Colonic mucosa (tissue), 4 donors: Measurements from ENCODE around the gene CSTF2T. TPM values are rescaled to one million over a fixed set of nuclear protein-coding genes. Genes with fewer than 3 reads are reported as not detected.

Source experiments
- DNase-seq: peaks from one replicate; pipeline ENCODE4 v3.0.0-alpha.2; 2020
- H3K27ac ChIP-seq: fragments of 200-600 bp; one replicate; pipeline ENCODE4 v1.8.0; 2021
- H3K27me3 ChIP-seq: fragments of 200-600 bp; one replicate; pipeline ENCODE4 v1.8.0; 2021
- H3K36me3 ChIP-seq: fragments of 200-600 bp; one replicate; pipeline ENCODE4 v1.8.0; 2021
- H3K4me1 ChIP-seq: fragments of 200-600 bp; one replicate; pipeline ENCODE4 v1.8.0; 2021; ENCODE audit warnings: mild to moderate bottlenecking
- H3K4me3 ChIP-seq: fragments of 200-600 bp; one replicate; pipeline ENCODE4 v1.8.0; 2021
- H3K9ac ChIP-seq, 2 donors: one replicate each; pipeline ENCODE4 v1.7.0; 2013; ENCODE audit warnings: control low read depth in 2 of 2, low read depth in 2 of 2, low read length in 2 of 2
- H3K9me3 ChIP-seq: fragments of 200-600 bp; one replicate; pipeline ENCODE4 v1.8.0; 2021
- intact Hi-C: fragments of 100-400 bp; cut with DNase I; formaldehyde crosslinking; loops from one replicate; pipeline ENCODE4 v1.14.1; 2022
- total RNA-seq, 2 donors: library from RNA; stranded (reverse); fragmentation: NEBNext Ultra II Directional in 1 of 2; extraction: Animal tissue kit (Norgen Biotek cat#: 25700) in 1 of 2; gene quantifications; one replicate each; pipeline ENCODE4 v1.2.1, GENCODE V29; 2021
- TF ChIP-seq, protein P1 (sequence below): fragments of 200-600 bp; IDR thresholded peaks from one replicate; pipeline ENCODE4 v1.8.0; 2022; ENCODE audit warnings: antibody characterized with exemption, mild to moderate bottlenecking
- donor health status: healthy.
- donor health status: DM: no; HTN: no; CAD: no.
- donor health status: DM: no; HTN: no; CAD: no.

The CSTF2T gene
- total RNA-seq, 2 donors from 2014 or later: 14.5 to 21.1 TPM

DNA sequence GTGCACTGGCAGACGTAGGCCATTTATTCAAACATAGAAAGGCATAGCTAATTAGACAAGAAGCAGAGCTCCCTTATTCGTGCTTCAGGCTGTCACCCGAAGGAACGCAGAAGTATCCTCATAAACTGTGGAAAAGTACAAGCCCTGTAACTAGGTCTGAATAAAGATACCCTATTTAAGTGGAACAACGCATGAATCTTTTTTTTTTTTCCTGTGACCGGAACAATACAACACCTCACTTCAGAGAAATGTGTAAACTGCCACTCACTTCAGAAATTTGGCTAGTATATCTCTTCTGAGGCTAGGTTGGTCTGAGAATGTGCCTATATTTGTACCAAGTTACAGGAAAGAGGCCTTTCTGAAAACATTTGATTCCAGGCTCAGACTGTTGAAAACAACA lies 8.0 kb upstream of the CSTF2T start:
- intact Hi-C loops: no loop called here
- Histone ChIP-seq H3K4me1 (no peaks in the 10 kb centered on the region), H3K27me3 (no peaks in the 10 kb centered on the region), H3K9me3 (no peaks in the 10 kb centered on the region), H3K27ac (no peak overlapping the region), H3K4me3 (no peak overlapping the region), H3K9ac (no peak overlapping the region), H3K36me3 (no peaks in the 10 kb centered on the region)
- no peak for DNase-seq
- TF ChIP-seq, protein P1, sequence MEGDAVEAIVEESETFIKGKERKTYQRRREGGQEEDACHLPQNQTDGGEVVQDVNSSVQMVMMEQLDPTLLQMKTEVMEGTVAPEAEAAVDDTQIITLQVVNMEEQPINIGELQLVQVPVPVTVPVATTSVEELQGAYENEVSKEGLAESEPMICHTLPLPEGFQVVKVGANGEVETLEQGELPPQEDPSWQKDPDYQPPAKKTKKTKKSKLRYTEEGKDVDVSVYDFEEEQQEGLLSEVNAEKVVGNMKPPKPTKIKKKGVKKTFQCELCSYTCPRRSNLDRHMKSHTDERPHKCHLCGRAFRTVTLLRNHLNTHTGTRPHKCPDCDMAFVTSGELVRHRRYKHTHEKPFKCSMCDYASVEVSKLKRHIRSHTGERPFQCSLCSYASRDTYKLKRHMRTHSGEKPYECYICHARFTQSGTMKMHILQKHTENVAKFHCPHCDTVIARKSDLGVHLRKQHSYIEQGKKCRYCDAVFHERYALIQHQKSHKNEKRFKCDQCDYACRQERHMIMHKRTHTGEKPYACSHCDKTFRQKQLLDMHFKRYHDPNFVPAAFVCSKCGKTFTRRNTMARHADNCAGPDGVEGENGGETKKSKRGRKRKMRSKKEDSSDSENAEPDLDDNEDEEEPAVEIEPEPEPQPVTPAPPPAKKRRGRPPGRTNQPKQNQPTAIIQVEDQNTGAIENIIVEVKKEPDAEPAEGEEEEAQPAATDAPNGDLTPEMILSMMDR: no peak

DNA sequence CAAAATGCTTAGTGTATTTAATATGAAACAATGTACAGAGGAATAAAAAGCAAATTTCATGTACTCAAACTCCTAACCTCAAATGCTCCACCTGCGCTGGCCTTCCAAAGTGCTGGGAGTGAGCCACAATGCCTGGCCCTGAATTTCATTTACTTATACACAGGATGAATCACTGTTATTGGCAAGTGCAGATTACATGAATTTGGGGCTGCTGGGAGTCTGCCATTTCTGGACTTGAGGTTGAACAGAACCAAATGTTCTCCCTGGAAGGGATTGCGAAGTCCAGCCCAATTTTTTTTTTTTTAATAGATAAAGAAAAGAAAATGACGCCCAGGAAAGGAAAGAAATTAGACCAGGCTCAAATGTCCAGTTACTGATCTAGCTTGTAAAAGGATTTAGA lies 6.8 kb upstream of the CSTF2T start:
- DNase-seq: peak; percentile 45

DNA sequence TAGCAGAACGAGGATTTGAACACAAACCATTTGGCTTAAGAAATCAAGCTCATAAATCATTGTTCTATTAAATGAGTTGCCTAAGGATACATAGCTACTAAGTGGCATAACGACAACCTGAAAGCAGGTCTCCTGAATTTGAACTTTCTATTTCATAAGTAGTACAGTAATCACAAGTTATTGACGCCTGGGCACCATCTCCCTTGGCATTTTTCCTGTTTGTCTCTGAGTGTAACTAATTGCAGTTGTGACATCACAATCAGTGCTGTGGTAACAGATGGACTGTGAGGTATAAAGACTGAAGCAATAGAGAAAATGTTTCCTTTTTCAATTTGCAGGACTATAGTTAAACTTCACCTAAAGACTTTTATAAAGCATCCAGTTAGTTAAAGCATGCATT lies 6.4 kb upstream of the CSTF2T start:
- TF ChIP-seq, protein P1: no peak
- Histone ChIP-seq H3K4me1 (no peaks in the 10 kb centered on the region), H3K9ac (no peak overlapping the region), H3K4me3 (no peak overlapping the region), H3K27ac (no peak overlapping the region), H3K9me3 (no peaks in the 10 kb centered on the region), H3K27me3 (no peaks in the 10 kb centered on the region), H3K36me3 (no peaks in the 10 kb centered on the region)
- intact Hi-C loops: no loop called here
- no peak for DNase-seq

More for the DNA sequence above, 6.8 kb upstream of the CSTF2T start:
- Histone ChIP-seq H3K9ac (no peak overlapping the region), H3K4me3 (no peak overlapping the region), H3K27ac (no peak overlapping the region), H3K27me3 (no peaks in the 10 kb centered on the region), H3K36me3 (no peaks in the 10 kb centered on the region), H3K4me1 (no peaks in the 10 kb centered on the region), H3K9me3 (no peaks in the 10 kb centered on the region)
- TF ChIP-seq, protein P1: no peak
- intact Hi-C loops: no loop called here

DNA sequence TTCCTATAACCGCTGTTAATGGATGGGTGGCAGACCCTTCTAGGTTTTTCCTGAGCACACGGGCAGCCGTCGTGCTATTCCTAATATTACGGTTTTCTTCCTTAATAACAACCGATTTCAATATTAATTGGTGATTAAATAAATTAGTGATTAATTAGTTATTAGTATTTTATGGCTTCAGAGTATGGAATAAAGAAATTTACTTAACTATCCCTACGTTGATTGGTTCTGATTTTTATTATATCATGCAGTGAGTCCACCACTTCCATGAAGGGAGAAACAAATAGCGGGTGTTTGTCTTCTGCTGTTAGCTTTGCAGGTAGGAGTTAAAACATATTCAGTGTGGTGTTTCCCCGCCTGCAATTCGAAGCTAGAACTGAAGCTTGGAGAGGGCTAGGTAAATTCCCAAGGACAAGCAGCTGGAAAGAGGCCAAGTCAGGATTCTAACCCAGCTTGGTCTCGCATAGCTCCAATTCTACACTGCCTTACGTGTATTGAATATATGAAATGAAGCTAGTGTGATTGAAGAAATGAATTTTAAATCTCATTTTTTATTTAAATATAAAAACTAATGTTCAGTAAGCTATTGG lies 928 bp upstream of the CSTF2T start:
- Histone ChIP-seq H3K27me3 (no peaks in the 10 kb centered on the region), H3K9ac (peak overlapping the region in 1 of 2 donors; percentile 91), H3K36me3 (no peaks in the 10 kb centered on the region), H3K4me3 (peak overlapping the region; percentile 64), H3K4me1 (peaks cover 7% of the 10 kb centered on the region), H3K27ac (peak overlapping the region; percentile 79), H3K9me3 (no peaks in the 10 kb centered on the region)
- intact Hi-C loops: no loop called here
- peak; percentile 40 for DNase-seq
- TF ChIP-seq, protein P1: no peak

DNA sequence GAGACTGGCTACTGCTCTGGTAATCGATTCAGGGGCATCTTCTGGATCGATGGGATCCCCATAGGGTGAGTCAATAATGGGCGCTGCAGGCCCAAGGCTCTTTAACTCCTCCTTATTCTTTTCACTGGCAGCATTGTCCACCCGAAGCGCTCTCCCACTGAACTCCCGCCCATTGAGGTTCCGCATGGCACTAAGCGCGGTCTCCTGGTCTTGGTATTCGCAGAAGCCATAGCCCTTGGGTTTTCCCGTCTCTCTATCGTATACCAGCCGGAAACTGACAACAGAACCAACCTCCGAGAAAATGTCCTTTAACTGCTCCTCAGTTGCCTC lies 285 bp downstream of the CSTF2T start:
- H3K27me3 ChIP-seq: no peaks in the 10 kb centered on the region
- peaks cover 7% of the 10 kb centered on the region for H3K4me1 ChIP-seq

More for the DNA sequence above, 285 bp downstream of the CSTF2T start:
- H3K9me3 ChIP-seq: no peaks in the 10 kb centered on the region
- H3K36me3 ChIP-seq: no peaks in the 10 kb centered on the region
- intact Hi-C loops: no loop called here
- H3K4me3 ChIP-seq: peak overlapping the region; percentile 64
- H3K27ac ChIP-seq: peak overlapping the region; percentile 79
- TF ChIP-seq, protein P1: no peak
- DNase-seq: no peak
- H3K9ac ChIP-seq: peak overlapping the region; percentile 67 to 91
